H1 (cell line): ENCODE data around the gene PTPN22. TPM values are rescaled to one million over a fixed set of nuclear protein-coding genes. Genes with fewer than 3 reads are reported as not detected.

Source experiments
- CTCF ChIA-PET: fragments of 300-600 bp; sonication (Branson Sonifier 250); formaldehyde crosslinking; loops from one replicate; lab custom pipeline; 2021; ENCODE audit not compliant: partially characterized antibody; lab: Charles Lee
- POLR2A ChIA-PET: fragments of 300-600 bp; sonication (Branson Sonifier 250); formaldehyde crosslinking; loops from one replicate; lab custom pipeline; 2021; ENCODE audit warnings: inconsistent platforms; ENCODE audit not compliant: partially characterized antibody; lab: Charles Lee
- DNase-seq, 2 experiments: peaks; one replicate each; pipeline versions ENCODE4 v3.0.0 to v3.0.0-alpha.2; 2010 to 2022; ENCODE audit warnings: low spot score in 2 of 2, low read depth in 1 of 2, mixed read lengths in 1 of 2
- FAIRE-seq: peaks from 2 replicates; lab custom pipeline; 2011; peaks lifted over from hg19 to GRCh38; lab: Jason Lieb, UNC
- H2AFZ ChIP-seq: 2 replicates; pipeline ENCODE4 v1.8.1; 2012; ENCODE audit warnings: low read length, inconsistent platforms
- H2AK5ac ChIP-seq: 2 replicates; pipeline ENCODE4 v1.6.1; 2013; ENCODE audit warnings: low read depth, low read length
- H2BK120ac ChIP-seq: replicated peaks from 2 replicates; pipeline ENCODE3; 2013; ENCODE audit warnings: low read depth, low read length, inconsistent platforms
- H2BK12ac ChIP-seq: 2 replicates; pipeline ENCODE4 v1.6.1; 2013; ENCODE audit warnings: low read depth, low read length
- H2BK15ac ChIP-seq: 2 replicates; pipeline ENCODE4 v1.6.1; 2013; ENCODE audit warnings: low read length
- H2BK20ac ChIP-seq: 2 replicates; pipeline ENCODE4 v1.6.1; 2013; ENCODE audit warnings: low read length
- H2BK5ac ChIP-seq: 2 replicates; pipeline ENCODE4 v1.6.1; 2013; ENCODE audit warnings: low read depth, low read length
- H3K14ac ChIP-seq: 2 replicates; pipeline ENCODE4 v1.6.1; 2013; ENCODE audit warnings: inconsistent platforms; ENCODE audit not compliant: insufficient read length
- H3K18ac ChIP-seq: 2 replicates; pipeline ENCODE4 v1.6.1; 2013; ENCODE audit warnings: low read length; ENCODE audit errors: extremely low read depth
- H3K23ac ChIP-seq: 2 replicates; pipeline ENCODE4 v1.6.1; 2013; ENCODE audit warnings: inconsistent platforms; ENCODE audit not compliant: insufficient read length
- H3K23me2 ChIP-seq: 2 replicates; pipeline ENCODE4 v1.6.1; 2013; ENCODE audit warnings: low read depth, low read length
- H3K27ac ChIP-seq: 2 replicates; pipeline ENCODE4 v1.6.1; 2011; ENCODE audit warnings: low read depth, low read length, inconsistent platforms
- H3K27me3 ChIP-seq, 4 experiments: replicated peaks in 1 of 4; 1 replicate in 1 of 4; 2 replicates in 3 of 4; pipeline versions ENCODE4 v1.6.1 to v1.8.1; 2011 to 2013; ENCODE audit warnings: low read length in 3 of 4, mild to moderate bottlenecking in 3 of 4, inconsistent platforms in 2 of 4, mixed read lengths in 2 of 4, moderate library complexity in 1 of 4; ENCODE audit not compliant: control insufficient read depth in 3 of 4, insufficient read depth in 3 of 4; ENCODE audit errors: extremely low read depth in 1 of 4
- H3K36me3 ChIP-seq, 4 experiments: 2 replicates each; pipeline versions ENCODE4 v1.6.1 to v1.8.1; 2011 to 2013; ENCODE audit warnings: mild to moderate bottlenecking in 4 of 4, low read length in 3 of 4, moderate library complexity in 2 of 4, control low read depth in 1 of 4, inconsistent platforms in 1 of 4; ENCODE audit not compliant: insufficient read depth in 4 of 4, control insufficient read depth in 2 of 4
- H3K4ac ChIP-seq: replicated peaks from 2 replicates; pipeline ENCODE3; 2013; ENCODE audit warnings: low read length, low read depth, mixed read lengths, inconsistent platforms; ENCODE audit not compliant: insufficient read length
- H3K4me1 ChIP-seq, 4 experiments: replicated peaks in 1 of 4; 1 replicate in 1 of 4; 2 replicates in 3 of 4; pipeline versions ENCODE4 v1.6.1 to v1.8.1; 2011 to 2013; ENCODE audit warnings: low read length in 3 of 4, inconsistent platforms in 2 of 4, mixed read lengths in 1 of 4; ENCODE audit not compliant: insufficient read depth in 4 of 4, control insufficient read depth in 3 of 4
- H3K4me2 ChIP-seq, 2 experiments: 2 replicates each; pipeline versions ENCODE4 v1.6.1 to v1.8.1; 2011 to 2013; ENCODE audit warnings: low read depth in 2 of 2, low read length in 2 of 2, control low read depth in 1 of 2, inconsistent platforms in 1 of 2, mild to moderate bottlenecking in 1 of 2; ENCODE audit not compliant: insufficient read depth in 1 of 2
- H3K4me3 ChIP-seq, 4 experiments: fragments of 200-600, 300-600 bp in 1 of 4; sonication (generic), shearing (Covaris generic), sonication (Bioruptor Twin) in 1 of 4; 2 replicates each; pipeline versions ENCODE4 v1.5.1 to v1.8.1; 2011 to 2016; ENCODE audit warnings: low read length in 4 of 4, low read depth in 3 of 4, control low read depth in 2 of 4, inconsistent platforms in 2 of 4, mild to moderate bottlenecking in 2 of 4, mixed read lengths in 1 of 4, moderate library complexity in 1 of 4; ENCODE audit not compliant: insufficient read depth in 2 of 4; ENCODE audit errors: extremely low read depth in 1 of 4
- H3K56ac ChIP-seq: replicated peaks from 2 replicates; pipeline ENCODE3; 2013; ENCODE audit warnings: low read depth, mild to moderate bottlenecking, mixed read lengths, low read length, inconsistent platforms; ENCODE audit not compliant: insufficient read length
- H3K79me1 ChIP-seq: 2 replicates; pipeline ENCODE4 v1.6.1; 2013; ENCODE audit warnings: low read depth, low read length, control low read depth
- H3K79me2 ChIP-seq, 2 experiments: 2 replicates each; pipeline versions ENCODE4 v1.6.1 to v1.8.1; 2012 to 2013; ENCODE audit warnings: low read length in 2 of 2, mild to moderate bottlenecking in 2 of 2, inconsistent platforms in 1 of 2; ENCODE audit not compliant: insufficient read depth in 2 of 2, control insufficient read depth in 1 of 2
- H3K9ac ChIP-seq, 4 experiments: replicated peaks in 1 of 4; 1 replicate in 1 of 4; 2 replicates in 3 of 4; pipeline versions ENCODE4 v1.6.1 to v1.8.1; 2011 to 2013; ENCODE audit warnings: low read depth in 3 of 4, low read length in 3 of 4, control low read depth in 2 of 4, mild to moderate bottlenecking in 2 of 4, moderate library complexity in 2 of 4, inconsistent platforms in 1 of 4; ENCODE audit errors: extremely low read depth in 1 of 4
- H3K9me3 ChIP-seq, 2 experiments: 2 replicates each; pipeline versions ENCODE4 v1.6.1 to v1.8.1; 2012 to 2013; ENCODE audit warnings: mild to moderate bottlenecking in 2 of 2, moderate library complexity in 2 of 2, control low read depth in 1 of 2, inconsistent platforms in 1 of 2, low read depth in 1 of 2, low read length in 1 of 2, mixed read lengths in 1 of 2; ENCODE audit not compliant: insufficient read depth in 2 of 2
- H4K20me1 ChIP-seq, 2 experiments: replicated peaks in 1 of 2; 2 replicates each; pipeline versions ENCODE3 to v1.8.1; 2011 to 2013; ENCODE audit warnings: inconsistent platforms in 2 of 2, low read length in 2 of 2, mild to moderate bottlenecking in 1 of 2; ENCODE audit not compliant: insufficient read depth in 2 of 2, control insufficient read depth in 1 of 2
- H4K5ac ChIP-seq: 2 replicates; pipeline ENCODE4 v1.6.1; 2013; ENCODE audit warnings: low read length, low read depth, mixed read lengths, inconsistent platforms; ENCODE audit not compliant: insufficient read length
- H4K8ac ChIP-seq: 2 replicates; pipeline ENCODE4 v1.8.0; 2013; ENCODE audit warnings: mild to moderate bottlenecking, moderate library complexity, low read length, inconsistent platforms; ENCODE audit not compliant: insufficient read depth; ENCODE audit errors: extremely low read depth
- H4K91ac ChIP-seq: replicated peaks from 2 replicates; pipeline ENCODE3; 2013; ENCODE audit warnings: low read length, mixed read lengths, inconsistent platforms; ENCODE audit not compliant: insufficient read length
- ASH2L ChIP-seq: fragments of 200-600, 300-600 bp; sonication (generic); IDR thresholded peaks from one replicate; pipeline ENCODE4 v1.7.1; 2017; ENCODE audit warnings: low read length
- CBX8 ChIP-seq: fragments of 300-800, 300-1000 bp; sonication (generic); IDR thresholded peaks from 2 replicates; pipeline ENCODE4 v1.7.1; 2016; ENCODE audit warnings: low read depth, low read length, borderline replicate concordance
- CEBPB ChIP-seq: IDR thresholded peaks from 2 replicates; pipeline ENCODE4 v1.6.1; 2012; ENCODE audit warnings: low read depth, low read length
- CHD1 ChIP-seq: IDR thresholded peaks from 2 replicates; pipeline ENCODE4 v1.6.1; 2012; ENCODE audit warnings: low read depth, low read length, improper control_type of control experiment
- CTCF ChIP-seq, 3 experiments: IDR thresholded peaks; 1 replicate in 2 of 3; 2 replicates in 1 of 3; pipeline versions ENCODE4 v1.5.1 to v1.6.1; 2011; ENCODE audit warnings: low read length in 3 of 3, mild to moderate bottlenecking in 3 of 3, inconsistent platforms in 2 of 3, low read depth in 1 of 3, moderate library complexity in 1 of 3; ENCODE audit not compliant: insufficient read depth in 1 of 3; ENCODE audit errors: control extremely low read depth in 1 of 3
- JUN ChIP-seq: IDR thresholded peaks from 2 replicates; pipeline ENCODE4 v1.6.1; 2011; ENCODE audit warnings: low read depth, mild to moderate bottlenecking, improper control_type of control experiment, low read length
- JUND ChIP-seq: IDR thresholded peaks from 2 replicates; pipeline ENCODE4 v1.6.1; 2011; ENCODE audit warnings: mild to moderate bottlenecking, improper control_type of control experiment, low read length
- KDM1A ChIP-seq: fragments of 200-600, 300-600 bp; sonication (generic); IDR thresholded peaks from 2 replicates; pipeline ENCODE4 v1.7.1; 2016; ENCODE audit warnings: mild to moderate bottlenecking, low read length, borderline replicate concordance
- MAFK ChIP-seq: IDR thresholded peaks from 2 replicates; pipeline ENCODE4 v1.6.1; 2012; ENCODE audit warnings: low read depth, mild to moderate bottlenecking, improper control_type of control experiment, low read length
- POLR2AphosphoS5 ChIP-seq: IDR thresholded peaks from 2 replicates; pipeline ENCODE4 v1.6.1; 2011; ENCODE audit warnings: low read depth, low read length
- SIN3A ChIP-seq, 2 experiments: IDR thresholded peaks in 1 of 2; conservative IDR thresholded peaks in 1 of 2; 2 replicates each; pipeline ENCODE4 v1.6.1; 2011 to 2012; ENCODE audit warnings: low read length in 2 of 2, improper control_type of control experiment in 1 of 2, low read depth in 1 of 2, mild to moderate bottlenecking in 1 of 2
- YY1 ChIP-seq: IDR thresholded peaks from 2 replicates; pipeline ENCODE4 v1.6.1; 2011; ENCODE audit warnings: low read depth, mild to moderate bottlenecking, low read length
- ZNF274 ChIP-seq: IDR thresholded peaks from 2 replicates; pipeline ENCODE4 v1.7.0; 2012; ENCODE audit warnings: low read length, borderline replicate concordance; ENCODE audit errors: extremely low read depth
- WGBS, 2 experiments: shearing (Covaris generic) in 1 of 2; methylation state at CpG; one replicate each; pipeline versions ENCODE4 v1.1.6 to v1.1.7; 2013 to 2015; ENCODE audit warnings: low lambda C conversion rate in 2 of 2, mixed read lengths in 2 of 2, inconsistent platforms in 1 of 2, low coverage in 1 of 2, missing lambda C conversion rate in 1 of 2; ENCODE audit not compliant: insufficient replicate concordance in 2 of 2, insufficient coverage in 1 of 2, insufficient read length in 1 of 2; ENCODE audit errors: extremely low coverage in 1 of 2, missing lambda C conversion rate in 1 of 2; 5-methylcytosine and 5-hydroxymethylcytosine counted together
- polyA plus RNA-seq, 7 experiments: library from polyadenylated mRNA; depleted of rRNA in 3 of 7; stranded (reverse) in 5 of 7; unstranded in 2 of 7; fragments of >200 nt in 5 of 7; fragments of 200-250 nt in 2 of 7; gene quantifications; 1 replicate in 5 of 7; 2 replicates in 1 of 7; 4 replicates in 1 of 7; pipeline versions ENCODE4 v1.2.1 to v1.2.3, GENCODE V29; 2011 to 2013; ENCODE audit warnings: missing spikeins in 2 of 7, mixed read lengths in 2 of 7
- total RNA-seq: library from RNA; stranded (reverse); fragmentation: NEBNext Ultra II Directional; extraction: Animal tissue kit (Norgen Biotek cat#: 25700); gene quantifications from 2 replicates; pipeline ENCODE4 v1.2.1, GENCODE V29; 2021

PTPN22 gene
- total and polyA plus RNA-seq, 2 of the 8 experiments (the other 6 are each of a cell fraction or from before 2014, with no cell fraction given), result not detected

- Histone ChIP-seq H2BK5ac (no peak overlapping the region), H3K4ac (no peak overlapping the region), H2BK15ac (no peak overlapping the region), H4K91ac (no peak overlapping the region), H2BK120ac (no peak overlapping the region), H2BK12ac (no peak overlapping the region), H4K20me1 (peaks cover 2 to 8% of the 10 kb centered on the region in 2 experiments), H3K23me2 (no peaks in the 10 kb centered on the region), H3K36me3 (no peaks in the 10 kb centered on the region; a peak in 1 of 8 replicates), H3K9ac (peak overlapping the region in 1 of 4 experiments; percentile 13; a peak in 1 of 7 replicates), H3K27me3 (no peaks in the 10 kb centered on the region), H3K9me3 (no peaks in the 10 kb centered on the region), H3K56ac (no peak overlapping the region), H3K79me1 (peaks cover 4% of the 10 kb centered on the region; the same call in 1 of the 2 replicates), H3K4me1 (peaks cover 0 to 3% (median under 1%) of the 10 kb centered on the region in 4 experiments; a peak in 3 of 7 replicates), H2AFZ (no peak overlapping the region), H4K8ac (no peak overlapping the region), H3K14ac (no peak overlapping the region), H3K4me2 (no peak overlapping the region), H3K79me2 (peaks cover 0 to 50% of the 10 kb centered on the region in 2 experiments; a peak in 2 of 4 replicates), H3K23ac (no peak overlapping the region), H2BK20ac (no peak overlapping the region), H2AK5ac (no peak overlapping the region), H4K5ac (no peak overlapping the region), H3K4me3 (no peak overlapping the region), H3K18ac (no peak overlapping the region), H3K27ac (no peak overlapping the region)
- ChIA-PET CTCF (no interaction called here), POLR2A (no interaction called here)
- 83% methylated on average over 1 of the region's 1 CpG; no CpG with 5 or more reads in 1 of the 2 experiments for WGBS, 2 experiments
- no peak for DNase-seq
- no peak for FAIRE-seq
- no peak for TF ChIP-seq CTCF (IDR thresholded peaks at IDR 0.05; ENCODE audit: control extremely low read depth in 1 of 3, insufficient read depth in 1 of 3, low read depth in 1 of 3, low read length in 3 of 3)
- TF ChIP-seq POLR2AphosphoS5, result no peak
- no peak for TF ChIP-seq JUND
- no peak for TF ChIP-seq SIN3A (conservative IDR thresholded peaks at IDR 0.05 in 1 of 2, IDR thresholded peaks at IDR 0.05 in 1 of 2; ENCODE audit: low read depth in 1 of 2, low read length in 2 of 2)
- TF ChIP-seq ZNF274, result no peak
- no peak for TF ChIP-seq CHD1
- no peak for TF ChIP-seq YY1
- no peak for TF ChIP-seq CEBPB
- no peak for TF ChIP-seq JUN
- TF ChIP-seq CBX8, result no peak
- TF ChIP-seq ASH2L, result no peak
- TF ChIP-seq MAFK, result no peak
- TF ChIP-seq KDM1A, result no peak
Observed at GRCh38 chr1:113786069-113786468, 85.4 kb downstream of the PTPN22 start.
